Esophagus muscularis mucosa (tissue), 4 donors: ENCODE results near the gene WNT9A. TPM values are rescaled to one million over a fixed set of nuclear protein-coding genes. Genes with fewer than 3 reads are reported as not detected.

Experiments used
- DNase-seq: peaks from one replicate; pipeline ENCODE4 v3.0.0-alpha.2; 2017; ENCODE audit errors: extremely low spot score
- H3K27ac ChIP-seq, 4 donors: fragments of 200-600 bp; sonication (generic); replicated peaks in 1 of 4; 1 replicate in 3 of 4; 2 replicates in 1 of 4; pipeline ENCODE4 v1.5.1; 2016 to 2019; ENCODE audit warnings: mild to moderate bottlenecking in 1 of 4
- H3K27me3 ChIP-seq, 4 donors: fragments of 200-600 bp; sonication (generic); one replicate each; pipeline versions ENCODE4 v1.5.1 to v1.6.0; 2016 to 2019
- H3K36me3 ChIP-seq, 4 donors: fragments of 200-600 bp; sonication (generic); one replicate each; pipeline ENCODE4 v1.5.1; 2016 to 2019
- H3K4me1 ChIP-seq, 4 donors: fragments of 200-600 bp; sonication (generic); one replicate each; pipeline ENCODE4 v1.5.1; 2016 to 2019
- H3K4me3 ChIP-seq, 4 donors: fragments of 200-600 bp; sonication (generic); 1 replicate in 2 of 4; 2 replicates in 2 of 4; pipeline ENCODE4 v1.5.1; 2016 to 2019; ENCODE audit warnings: mild to moderate bottlenecking in 4 of 4, moderate library complexity in 1 of 4
- H3K9me3 ChIP-seq, 4 donors: fragments of 200-600 bp; sonication (generic); 1 replicate in 3 of 4; 2 replicates in 1 of 4; pipeline ENCODE4 v1.5.1; 2016 to 2019
- EP300 ChIP-seq: sonication (generic); formaldehyde crosslinking; IDR thresholded peaks from one replicate; pipeline ENCODE4 v1.6.1; 2017; ENCODE audit warnings: antibody characterized with exemption
- POLR2A ChIP-seq: fragments of 450-650 bp; IDR thresholded peaks from one replicate; pipeline ENCODE4 v1.6.1; 2017; ENCODE audit warnings: antibody characterized with exemption, moderate library complexity, mild to moderate bottlenecking, low read depth
- POLR2AphosphoS5 ChIP-seq, 2 donors: sonication (generic); formaldehyde crosslinking; IDR thresholded peaks; one replicate each; pipeline ENCODE4 v1.6.1; 2017; ENCODE audit warnings: antibody characterized with exemption in 2 of 2
- WGBS: methylation state at CpG from one replicate; pipeline ENCODE4 v1.1.5; 2018; 5-methylcytosine and 5-hydroxymethylcytosine counted together
- intact Hi-C: fragments of 100-400 bp; cut with DNase I; formaldehyde crosslinking; loops from one replicate; pipeline ENCODE4 v1.15.1; 2023
- total RNA-seq, 4 donors: library from RNA; depleted of rRNA; stranded (reverse); fragments of >200 nt; gene quantifications; one replicate each; pipeline versions ENCODE4 v1.1.0 to v1.2.1, GENCODE V29; 2016
- TF ChIP-seq, protein P1 (sequence below), 3 experiments: fragments of 200-600 bp in 2 of 3; fragments of 450-650 bp in 1 of 3; sonication (generic) in 2 of 3; IDR thresholded peaks; one replicate each; pipeline ENCODE4 v1.5.1; 2017 to 2019; ENCODE audit warnings: antibody characterized with exemption in 3 of 3, mild to moderate bottlenecking in 2 of 3, moderate library complexity in 1 of 3

WNT9A gene
- total RNA-seq, 4 donors from 2014 or later = 7.5 to 18.1 (median 14.4) TPM

DNA sequence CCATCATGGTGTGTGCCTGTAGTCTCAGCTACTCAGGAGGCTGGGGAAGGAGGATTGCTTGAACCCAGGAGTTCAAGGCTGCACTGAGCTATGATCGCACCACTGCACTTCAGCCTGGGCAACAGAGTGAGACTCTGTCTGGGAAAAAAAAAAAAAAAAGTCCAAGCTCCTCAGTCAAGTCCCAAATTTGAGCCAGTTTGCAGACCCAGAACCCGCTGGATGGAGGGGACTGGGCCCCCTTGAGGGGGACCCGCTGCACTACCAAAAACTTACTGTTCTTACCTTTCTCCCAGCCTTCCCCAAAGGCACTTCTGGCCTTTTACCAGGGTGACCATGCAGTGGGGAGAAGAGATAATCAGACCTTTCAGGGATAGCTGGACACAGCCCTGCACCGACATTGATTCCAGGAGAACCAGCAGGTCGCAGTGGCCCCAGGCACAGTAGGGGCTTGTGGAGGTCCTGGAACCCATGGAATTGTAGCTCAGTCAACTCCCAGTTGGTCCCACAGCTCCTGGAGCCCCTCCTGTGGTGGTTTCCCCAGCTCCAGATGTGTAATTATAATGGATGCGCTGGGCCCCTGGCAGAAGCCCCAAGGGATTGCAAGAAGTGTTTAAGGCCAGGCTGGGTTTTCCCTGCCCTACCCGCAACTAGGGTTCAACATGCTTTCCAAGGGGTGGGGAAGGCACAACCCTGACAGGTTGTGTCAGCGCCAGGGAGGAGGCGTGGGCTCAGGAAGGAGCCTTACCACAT is 4.1 kb upstream of the WNT9A start:
- H3K4me1 ChIP-seq = peaks cover 9 to 24% (median 23%) of the 10 kb centered on the region in 4 donors
- 84% methylated on average over 7 of the region's 9 CpGs for WGBS
- intact Hi-C loops = no loop called here
- H3K27ac ChIP-seq = no peak overlapping the region
- H3K4me3 ChIP-seq = no peak overlapping the region
- peaks cover 0 to 12% (median 7%) of the 10 kb centered on the region in 4 donors for H3K9me3 ChIP-seq
- TF ChIP-seq, protein P1, sequence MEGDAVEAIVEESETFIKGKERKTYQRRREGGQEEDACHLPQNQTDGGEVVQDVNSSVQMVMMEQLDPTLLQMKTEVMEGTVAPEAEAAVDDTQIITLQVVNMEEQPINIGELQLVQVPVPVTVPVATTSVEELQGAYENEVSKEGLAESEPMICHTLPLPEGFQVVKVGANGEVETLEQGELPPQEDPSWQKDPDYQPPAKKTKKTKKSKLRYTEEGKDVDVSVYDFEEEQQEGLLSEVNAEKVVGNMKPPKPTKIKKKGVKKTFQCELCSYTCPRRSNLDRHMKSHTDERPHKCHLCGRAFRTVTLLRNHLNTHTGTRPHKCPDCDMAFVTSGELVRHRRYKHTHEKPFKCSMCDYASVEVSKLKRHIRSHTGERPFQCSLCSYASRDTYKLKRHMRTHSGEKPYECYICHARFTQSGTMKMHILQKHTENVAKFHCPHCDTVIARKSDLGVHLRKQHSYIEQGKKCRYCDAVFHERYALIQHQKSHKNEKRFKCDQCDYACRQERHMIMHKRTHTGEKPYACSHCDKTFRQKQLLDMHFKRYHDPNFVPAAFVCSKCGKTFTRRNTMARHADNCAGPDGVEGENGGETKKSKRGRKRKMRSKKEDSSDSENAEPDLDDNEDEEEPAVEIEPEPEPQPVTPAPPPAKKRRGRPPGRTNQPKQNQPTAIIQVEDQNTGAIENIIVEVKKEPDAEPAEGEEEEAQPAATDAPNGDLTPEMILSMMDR (IDR thresholded peaks at IDR 0.05) = no peak
- no peak for TF ChIP-seq POLR2A
- TF ChIP-seq POLR2AphosphoS5 (IDR thresholded peaks at IDR 0.05) = no peak
- no peak for TF ChIP-seq EP300
- DNase-seq = no peak
- peaks cover 0 to 45% (median 9%) of the 10 kb centered on the region in 4 donors for H3K27me3 ChIP-seq
- H3K36me3 ChIP-seq = no peaks in the 10 kb centered on the region

DNA sequence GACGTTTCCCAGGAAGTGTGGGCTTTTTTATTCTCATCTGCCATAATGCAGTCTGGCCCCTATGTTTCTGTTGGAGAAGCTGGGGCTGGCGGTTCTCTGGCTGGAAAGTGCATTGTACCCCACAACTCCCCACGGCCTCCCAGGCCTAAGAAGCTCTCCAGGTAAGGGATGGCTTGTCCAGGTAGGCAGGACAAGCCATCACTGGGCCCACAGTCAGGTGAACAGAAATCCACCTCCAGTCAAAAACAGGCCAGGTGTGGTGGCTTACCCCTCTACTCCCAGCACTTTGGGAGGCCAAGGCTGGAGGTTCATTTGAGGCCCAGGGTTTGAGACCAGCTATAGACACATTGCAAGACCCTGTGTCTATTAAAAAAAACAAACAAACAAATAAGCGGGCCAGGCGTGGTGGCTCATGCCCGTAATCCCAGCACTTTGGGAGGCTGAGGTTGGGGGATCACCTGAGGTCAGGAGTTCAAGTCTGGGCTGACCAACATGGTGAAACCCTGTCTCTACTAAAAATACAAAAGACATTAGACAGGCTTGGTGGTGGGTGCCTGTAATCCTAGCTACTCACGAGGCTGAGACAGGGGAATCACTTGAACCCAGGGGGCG is 3.1 kb upstream of the WNT9A start:
- Histone ChIP-seq H3K4me1 (peaks cover 19 to 34% (median 32%) of the 10 kb centered on the region in 4 donors), H3K36me3 (no peaks in the 10 kb centered on the region), H3K27me3 (peaks cover 0 to 38% (median 7%) of the 10 kb centered on the region in 4 donors), H3K27ac (no peak overlapping the region), H3K4me3 (no peak overlapping the region), H3K9me3 (peaks cover 0 to 7% (median 4%) of the 10 kb centered on the region in 4 donors)
- TF ChIP-seq, protein P1 (IDR thresholded peaks at IDR 0.05) = no peak
- TF ChIP-seq POLR2AphosphoS5 (IDR thresholded peaks at IDR 0.05) (no peak), EP300 (no peak), POLR2A (no peak)
- intact Hi-C loops = no loop called here
- no peak for DNase-seq
- WGBS = 78% methylated on average over 7 of the region's 8 CpGs

DNA sequence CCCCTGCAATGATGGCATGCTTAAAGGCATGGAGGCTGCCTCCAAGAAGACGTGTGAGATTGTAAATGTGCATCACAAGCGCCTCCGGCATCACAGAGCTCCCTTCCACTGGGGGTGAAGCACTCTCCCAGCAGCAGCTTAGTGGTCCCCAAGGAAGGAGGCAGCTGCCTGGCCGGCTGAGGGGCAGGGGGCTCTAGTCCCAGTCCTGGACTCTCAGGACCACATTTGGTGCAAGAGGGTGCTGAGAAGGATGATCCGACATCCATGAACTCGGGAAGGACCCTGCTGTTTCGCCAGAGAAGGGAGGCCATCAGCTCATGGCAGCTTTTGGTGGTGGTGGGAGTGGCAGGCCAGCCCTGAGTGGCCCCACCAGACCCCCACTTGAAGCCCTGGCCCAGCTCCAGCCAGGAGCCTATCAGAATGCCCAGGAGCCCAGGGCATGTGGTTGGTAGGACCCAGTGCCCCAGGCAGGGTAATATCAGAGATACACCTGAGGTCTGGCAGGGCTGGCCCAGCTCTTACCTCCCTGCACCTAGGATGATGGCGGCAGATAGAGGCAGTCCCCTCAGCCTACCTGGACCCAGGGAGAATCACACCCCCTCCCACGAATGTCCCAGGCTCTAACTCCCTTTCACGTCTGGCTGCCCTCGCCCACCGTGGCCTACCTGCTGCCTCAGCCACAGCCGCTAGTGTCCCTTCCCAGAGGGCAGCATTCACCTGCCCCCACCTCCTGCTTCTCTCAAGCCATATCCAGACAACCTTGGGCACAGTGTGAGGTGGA is 2.4 kb upstream of the WNT9A start:
- TF ChIP-seq, protein P1 (IDR thresholded peaks at IDR 0.05) = no peak
- no peak for TF ChIP-seq POLR2AphosphoS5 (IDR thresholded peaks at IDR 0.05)
- TF ChIP-seq POLR2A = no peak
- TF ChIP-seq EP300 = no peak
- no peak for DNase-seq
- Histone ChIP-seq H3K4me3 (no peak overlapping the region), H3K36me3 (no peaks in the 10 kb centered on the region), H3K27me3 (peaks cover 0 to 33% (median 5%) of the 10 kb centered on the region in 4 donors), H3K27ac (no peak overlapping the region), H3K9me3 (peaks cover 0 to 7% (median 2%) of the 10 kb centered on the region in 4 donors), H3K4me1 (peaks cover 26 to 41% (median 39%) of the 10 kb centered on the region in 4 donors)
- intact Hi-C loops = loop anchor here (2.0 to 5.0 kb wide), 4 partner anchors 63 to 467 kb away; partner anchors contain the start of gene C1orf35
- 85% methylated on average over 7 of the region's 13 CpGs for WGBS

DNA sequence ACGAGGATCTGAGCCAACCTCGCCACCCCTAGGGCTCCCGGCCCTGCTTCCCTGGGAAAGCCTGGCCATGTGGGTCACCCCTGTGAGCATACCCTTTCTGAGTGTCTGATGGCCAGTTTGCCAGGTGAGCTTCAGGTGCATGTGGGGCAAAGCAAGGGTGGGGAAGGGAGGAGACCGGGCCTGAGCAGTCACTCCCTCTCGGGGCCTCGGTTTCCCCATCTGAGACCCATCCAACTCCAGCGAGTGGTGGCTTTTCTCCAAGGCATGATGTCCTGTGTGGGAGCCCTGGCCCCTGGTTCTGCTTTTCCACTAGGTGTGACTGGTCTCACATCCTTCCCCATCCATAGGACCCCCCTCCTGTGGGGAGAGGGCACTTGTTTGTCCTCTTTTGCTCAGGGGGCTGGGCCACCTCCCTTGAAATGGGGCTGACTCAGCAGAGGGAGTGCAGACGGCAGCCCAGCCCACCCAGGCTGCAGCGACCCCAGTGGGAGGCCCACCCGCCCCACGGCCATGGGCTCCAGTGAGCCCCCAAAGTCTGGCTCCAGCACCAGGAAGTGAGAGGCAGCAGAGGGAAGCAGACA is 1.7 kb upstream of the WNT9A start:
- peaks cover 0 to 5% (median under 1%) of the 10 kb centered on the region in 4 donors for H3K9me3 ChIP-seq
- H3K4me1 ChIP-seq = peaks cover 33 to 48% (median 46%) of the 10 kb centered on the region in 4 donors
- TF ChIP-seq, protein P1 (IDR thresholded peaks at IDR 0.05) = no peak
- no peak for TF ChIP-seq POLR2A
- TF ChIP-seq POLR2AphosphoS5 (IDR thresholded peaks at IDR 0.05) = no peak
- no peak for TF ChIP-seq EP300
- WGBS = 77% methylated on average over 7 of the region's 11 CpGs
- no peak overlapping the region for H3K27ac ChIP-seq
- intact Hi-C loops = loop anchor here (2.0 to 5.0 kb wide), 4 partner anchors 62 to 467 kb away; partner anchors contain the start of gene C1orf35
- H3K36me3 ChIP-seq = no peaks in the 10 kb centered on the region
- peaks cover 0 to 26% (median 3%) of the 10 kb centered on the region in 4 donors for H3K27me3 ChIP-seq
- no peak overlapping the region for H3K4me3 ChIP-seq
- no peak for DNase-seq
